ENCODE data around the gene ZBTB21.

- no peak for TF ChIP-seq YY1 (IDR thresholded peaks at IDR 0.05; ENCODE audit: insufficient read depth, insufficient read length)
- no peak for TF ChIP-seq ZNF274 (IDR thresholded peaks at IDR 0.05; ENCODE audit: low read depth, low read length)
Observed at GRCh38 chr21:41962425-41962966, 47.7 kb downstream of the ZBTB21 start.
